ENCODE results near the gene TEX29. TPM values are rescaled to one million over a fixed set of nuclear protein-coding genes. Genes with fewer than 3 reads are reported as not detected.

Gene TEX29
- total RNA-seq, 1 donor from 2014 or later: not detected

GRCh38 chr13:111384441-111385182 is 64.2 kb downstream of the TEX29 start:
- no peaks in the 10 kb centered on the region for H3K36me3 ChIP-seq
- DNase-seq: no peak

GRCh38 chr13:111385183-111385857 is 64.9 kb downstream of the TEX29 start:
- Histone ChIP-seq H3K36me3 (no peaks in the 10 kb centered on the region), H3K27me3 (ENCODE audit: low read depth) (peaks cover 70% of the 10 kb centered on the region), H3K4me1 (no peaks in the 10 kb centered on the region), H3K4me3 (no peak overlapping the region), H3K9me3 (replicated peaks) (peaks cover 3% of the 10 kb centered on the region), H3K27ac (replicated peaks) (no peak overlapping the region)
- no peak for DNase-seq
- TF ChIP-seq CTCF (IDR thresholded peaks at IDR 0.05; ENCODE audit: borderline replicate concordance): no peak
- intact Hi-C loops (cut with micrococcal nuclease): no loop called here

More at GRCh38 chr13:111384441-111385182, 64.2 kb downstream of the TEX29 start:
- Histone ChIP-seq H3K4me3 (no peak overlapping the region), H3K27me3 (ENCODE audit: low read depth) (peaks cover 73% of the 10 kb centered on the region), H3K27ac (replicated peaks) (no peak overlapping the region), H3K9me3 (replicated peaks) (peaks cover 7% of the 10 kb centered on the region), H3K4me1 (no peaks in the 10 kb centered on the region)
- TF ChIP-seq CTCF (IDR thresholded peaks at IDR 0.05; ENCODE audit: borderline replicate concordance): no peak
- intact Hi-C loops (cut with micrococcal nuclease): no loop called here

GRCh38 chr13:111387026-111387871 is 66.8 kb downstream of the TEX29 start:
- intact Hi-C loops (cut with micrococcal nuclease): no loop called here
- H3K4me3 ChIP-seq: no peak overlapping the region
- no peak for DNase-seq
- TF ChIP-seq CTCF (IDR thresholded peaks at IDR 0.05; ENCODE audit: borderline replicate concordance): no peak
- H3K4me1 ChIP-seq: no peaks in the 10 kb centered on the region
- H3K36me3 ChIP-seq: no peaks in the 10 kb centered on the region
- no peaks in the 10 kb centered on the region for H3K9me3 ChIP-seq (replicated peaks)
- H3K27me3 ChIP-seq (ENCODE audit: low read depth): peaks cover 64% of the 10 kb centered on the region
- no peak overlapping the region for H3K27ac ChIP-seq (replicated peaks)

GRCh38 chr13:111387945-111388600 is 67.6 kb downstream of the TEX29 start:
- intact Hi-C loops (cut with micrococcal nuclease): no loop called here
- no peak overlapping the region for H3K27ac ChIP-seq (replicated peaks)
- no peaks in the 10 kb centered on the region for H3K36me3 ChIP-seq
- TF ChIP-seq CTCF (IDR thresholded peaks at IDR 0.05; ENCODE audit: borderline replicate concordance): no peak
- no peaks in the 10 kb centered on the region for H3K9me3 ChIP-seq (replicated peaks)
- no peak overlapping the region for H3K4me3 ChIP-seq
- H3K27me3 ChIP-seq (ENCODE audit: low read depth): peaks cover 58% of the 10 kb centered on the region
- H3K4me1 ChIP-seq: no peaks in the 10 kb centered on the region
- no peak for DNase-seq

Measured in left ventricle myocardium inferior (tissue), 1 donor.